GM19397 (cell line): ENCODE data around the gene HPCAL1.

Experiments used
- ATAC-seq: cut with Tn5 transposase; IDR thresholded peaks from one replicate; pipeline ENCODE4 v1.9.1; 2021; ENCODE audit warnings: mild to moderate bottlenecking, moderate library complexity; ENCODE audit not compliant: unreplicated experiment

The HPCAL1 gene

GRCh38 chr2:10347562-10347948 lies 44.9 kb downstream of the HPCAL1 start:
- no peak for ATAC-seq

GRCh38 chr2:10348891-10349290 lies 46.2 kb downstream of the HPCAL1 start:
- ATAC-seq, result no peak

- no peak for ATAC-seq
Observed at GRCh38 chr2:10350761-10351160, 48.1 kb downstream of the HPCAL1 start.

- no peak for ATAC-seq
Observed at GRCh38 chr2:10352361-10352760, 49.7 kb downstream of the HPCAL1 start.

- ATAC-seq, result no peak
Observed at GRCh38 chr2:10352972-10353371, 50.3 kb downstream of the HPCAL1 start.

GRCh38 chr2:10353931-10354330 lies 51.2 kb downstream of the HPCAL1 start:
- ATAC-seq, result no peak

GRCh38 chr2:10354399-10354798 lies 51.7 kb downstream of the HPCAL1 start:
- ATAC-seq, result no peak

GRCh38 chr2:10355471-10356438 lies 53.1 kb downstream of the HPCAL1 start:
- ATAC-seq, result no peak

GRCh38 chr2:10356439-10356811 lies 53.7 kb downstream of the HPCAL1 start:
- no peak for ATAC-seq

GRCh38 chr2:10357193-10358169 lies 54.8 kb downstream of the HPCAL1 start:
- no peak for ATAC-seq

- no peak for ATAC-seq
Observed at GRCh38 chr2:10359246-10359645, 56.5 kb downstream of the HPCAL1 start.

GRCh38 chr2:10359731-10360329 lies 57.1 kb downstream of the HPCAL1 start:
- ATAC-seq, result no peak

- no peak for ATAC-seq
Observed at GRCh38 chr2:10360460-10360849, 57.8 kb downstream of the HPCAL1 start.

- no peak for ATAC-seq
Observed at GRCh38 chr2:10360850-10361588, 58.3 kb downstream of the HPCAL1 start.

GRCh38 chr2:10362096-10362897 lies 59.6 kb downstream of the HPCAL1 start:
- no peak for ATAC-seq

- no peak for ATAC-seq
Observed at GRCh38 chr2:10362898-10363454, 60.3 kb downstream of the HPCAL1 start.

GRCh38 chr2:10363861-10364610 lies 61.3 kb downstream of the HPCAL1 start:
- no peak for ATAC-seq

- no peak for ATAC-seq
Observed at GRCh38 chr2:10365412-10365811, 62.7 kb downstream of the HPCAL1 start.
